Activated T-helper 1 cell treated with anti-CD3 and anti-CD28 coated beads, Interleukin-12 subunit alpha, Interleukin-12 subunit beta, Interleukin-2, Interleukin-4 antibody, amounts not matched to agents 30 ng/mL and 10 ng/mL and 1 ng/mL, durations not matched to agents 14 hours and 24 hours and 36 hours (primary cell): ENCODE results near the gene PPIC. TPM values are rescaled to one million over a fixed set of nuclear protein-coding genes. Genes with fewer than 3 reads are reported as not detected.

Experiments used
- DNase-seq: peaks from one replicate; pipeline ENCODE4 v3.0.0; 2021; ENCODE audit warnings: low spot score
- H3K27ac Mint-ChIP-seq: one replicate; pipeline ENCODE4 v1.8.0; 2021; ENCODE audit warnings: mild to moderate bottlenecking, mixed read lengths
- H3K27me3 Mint-ChIP-seq: one replicate; pipeline ENCODE4 v1.8.0; 2022; ENCODE audit warnings: mild to moderate bottlenecking, moderate library complexity, mixed read lengths; ENCODE audit not compliant: insufficient read depth
- H3K36me3 Mint-ChIP-seq: one replicate; pipeline ENCODE4 v1.8.0; 2021; ENCODE audit warnings: low read depth, mixed read lengths
- H3K4me1 Mint-ChIP-seq: one replicate; pipeline ENCODE4 v1.8.0; 2021; ENCODE audit warnings: low read depth, mixed read lengths
- H3K4me3 Mint-ChIP-seq: one replicate; pipeline ENCODE4 v1.8.0; 2021; ENCODE audit warnings: mild to moderate bottlenecking, moderate library complexity, mixed read lengths
- H3K9me3 Mint-ChIP-seq: one replicate; pipeline ENCODE4 v1.8.0; 2021; ENCODE audit warnings: mixed read lengths
- intact Hi-C: fragments of 100-400 bp; cut with micrococcal nuclease; formaldehyde crosslinking; loops from one replicate; pipeline ENCODE4 v1.15.1; 2024
- total RNA-seq: library from RNA; stranded (reverse); gene quantifications from 2 replicates; pipeline ENCODE4 v1.2.3, GENCODE V29; 2022

The PPIC gene
- total RNA-seq, 1 donor from 2014 or later, result not detected

DNA sequence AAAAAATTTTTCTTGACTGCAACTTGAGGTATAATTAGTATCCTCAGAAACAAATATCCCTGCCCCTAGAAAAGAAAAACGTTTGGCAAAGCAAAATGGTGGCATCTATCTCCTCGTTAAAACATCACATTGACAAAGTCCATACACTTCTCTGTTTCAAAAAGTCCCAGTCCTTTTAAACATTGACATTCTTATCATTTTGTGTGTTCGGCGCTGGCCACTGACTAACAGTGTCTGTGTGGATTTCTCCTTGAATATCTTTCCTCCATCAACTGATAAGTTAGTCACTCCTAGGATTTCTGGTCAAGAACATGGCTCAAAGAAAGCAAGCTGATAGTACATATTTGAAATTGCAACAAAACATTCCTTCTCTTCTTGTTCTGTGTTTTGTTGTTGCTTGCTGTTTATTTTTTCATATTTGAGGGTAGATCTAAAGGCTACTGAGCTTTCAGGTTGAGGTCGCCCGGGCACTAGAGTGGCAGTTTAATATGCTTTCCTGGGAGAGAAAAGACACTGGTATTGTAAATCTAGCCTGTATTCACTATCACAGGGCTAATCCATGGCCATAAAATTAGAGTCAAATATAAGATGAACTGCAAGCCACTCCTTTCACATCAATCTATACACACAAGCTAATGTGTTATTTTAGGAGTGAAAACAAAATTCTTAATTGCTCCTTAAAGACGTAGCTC, 8.5 kb upstream of the PPIC start:
- peaks cover 9% of the 10 kb centered on the region for H3K27me3 Mint-ChIP-seq
- no peaks in the 10 kb centered on the region for H3K9me3 Mint-ChIP-seq
- intact Hi-C loops, result no loop called here
- H3K4me3 Mint-ChIP-seq, result no peak overlapping the region
- no peak overlapping the region for H3K27ac Mint-ChIP-seq
- no peak for DNase-seq
- no peaks in the 10 kb centered on the region for H3K36me3 Mint-ChIP-seq
- H3K4me1 Mint-ChIP-seq, result no peaks in the 10 kb centered on the region

DNA sequence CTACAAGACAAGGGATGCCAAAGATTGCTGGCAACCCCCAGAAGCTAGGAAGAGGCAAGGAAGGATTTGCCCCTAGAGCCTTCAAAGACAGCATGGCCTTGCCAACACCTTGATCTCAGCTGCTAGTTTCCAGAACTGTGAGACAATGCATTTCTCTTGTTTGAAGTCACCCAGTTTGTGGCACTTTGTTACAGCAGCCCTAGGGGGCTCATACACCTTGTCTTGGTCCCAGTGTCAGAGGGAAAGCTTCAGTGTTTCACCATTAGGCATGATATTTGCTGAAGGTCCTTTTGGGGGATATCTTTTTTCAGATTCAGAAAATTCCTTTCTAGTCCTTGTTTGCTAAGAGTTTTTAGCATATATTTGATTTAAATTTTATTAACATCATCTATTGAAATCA, 3.1 kb upstream of the PPIC start:
- DNase-seq, result no peak
- no peak overlapping the region for H3K4me3 Mint-ChIP-seq
- no peaks in the 10 kb centered on the region for H3K36me3 Mint-ChIP-seq
- H3K9me3 Mint-ChIP-seq, result no peaks in the 10 kb centered on the region
- no peak overlapping the region for H3K27ac Mint-ChIP-seq
- intact Hi-C loops, result no loop called here
- H3K4me1 Mint-ChIP-seq, result peaks cover 5% of the 10 kb centered on the region
- peaks cover 40% of the 10 kb centered on the region for H3K27me3 Mint-ChIP-seq

DNA sequence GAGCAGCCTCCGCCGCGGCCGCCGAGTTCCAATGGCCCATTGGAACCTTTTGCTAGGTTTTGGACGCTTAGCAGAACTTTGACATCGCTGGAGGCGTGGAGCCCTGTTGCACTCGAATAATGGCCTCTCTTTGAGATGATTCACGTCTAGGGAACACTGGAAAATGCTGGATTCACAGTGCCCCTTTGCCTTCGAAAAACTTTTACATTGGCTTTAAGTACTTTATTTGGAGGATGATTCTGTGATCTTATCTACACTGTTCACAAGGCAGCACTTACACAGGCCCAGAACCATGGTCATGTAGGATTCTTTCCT, 536 bp upstream of the PPIC start:
- Mint-ChIP-seq H3K9me3 (no peaks in the 10 kb centered on the region), H3K4me3 (no peak overlapping the region), H3K36me3 (no peaks in the 10 kb centered on the region), H3K27me3 (peaks cover 39% of the 10 kb centered on the region), H3K4me1 (peaks cover 5% of the 10 kb centered on the region), H3K27ac (no peak overlapping the region)
- no peak for DNase-seq
- intact Hi-C loops, result loop anchor here (2.0 kb wide), 1 partner anchor 50 kb away; no protein-coding TSS in a partner anchor

DNA sequence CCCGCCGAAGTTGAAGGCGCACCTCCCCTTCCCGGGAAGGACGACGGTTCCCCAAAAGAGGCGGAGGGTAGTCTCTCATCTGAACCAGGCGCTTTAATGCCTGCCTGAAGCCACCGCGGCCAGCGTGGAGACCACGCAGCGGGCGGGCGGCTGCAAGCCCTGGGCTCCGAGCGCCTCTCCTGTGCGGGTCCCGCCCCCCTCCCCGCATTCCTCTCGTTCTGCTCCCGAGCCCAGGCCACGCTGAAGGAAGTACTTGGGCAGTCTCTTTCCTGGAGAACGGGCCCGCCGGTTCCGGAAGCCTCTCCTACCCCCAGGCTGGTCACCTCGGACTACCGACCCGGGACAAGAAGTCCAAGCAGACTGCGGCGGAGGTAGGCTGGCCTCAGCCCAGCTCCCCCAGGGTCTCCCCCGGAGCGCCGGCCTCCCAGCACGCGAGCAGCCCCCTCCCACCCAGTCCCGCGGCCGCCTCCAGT, 571 bp downstream of the PPIC start:
- H3K27me3 Mint-ChIP-seq, result peaks cover 39% of the 10 kb centered on the region
- intact Hi-C loops, result loop anchor here (2.0 kb wide), 1 partner anchor 51 kb away; no protein-coding TSS in a partner anchor
- no peaks in the 10 kb centered on the region for H3K36me3 Mint-ChIP-seq
- peaks cover 5% of the 10 kb centered on the region for H3K4me1 Mint-ChIP-seq
- DNase-seq, result no peak
- H3K4me3 Mint-ChIP-seq, result peak overlapping the region; percentile 35
- H3K27ac Mint-ChIP-seq, result no peak overlapping the region
- no peaks in the 10 kb centered on the region for H3K9me3 Mint-ChIP-seq

DNA sequence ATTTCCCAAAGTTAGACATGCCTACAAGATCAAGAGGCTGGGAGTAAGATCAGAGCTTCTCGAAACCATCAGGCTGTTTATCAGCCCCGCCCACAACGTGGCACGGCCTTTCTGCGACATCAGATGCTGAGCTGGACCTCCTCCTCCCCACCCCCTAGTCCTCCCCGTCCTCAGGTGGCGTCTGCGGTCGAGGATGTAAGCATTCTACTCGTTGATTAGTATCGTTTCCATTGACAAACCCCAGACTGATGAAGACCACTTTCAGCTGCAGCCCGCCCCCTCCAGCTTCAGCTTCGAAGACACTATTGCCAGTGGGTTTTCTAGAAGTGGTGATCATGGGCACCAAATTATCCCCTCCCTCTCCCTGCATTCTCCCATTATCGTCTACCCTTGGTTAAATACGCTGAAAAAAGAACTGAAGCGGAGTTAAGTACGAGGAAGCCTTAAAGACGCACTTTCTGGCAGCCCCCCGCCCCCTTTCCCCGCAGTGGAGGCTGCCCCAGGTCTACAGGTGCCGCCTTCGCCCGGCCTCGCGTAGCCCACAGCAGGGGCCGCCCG, 1.1 kb downstream of the PPIC start:
- peaks cover 5% of the 10 kb centered on the region for H3K4me1 Mint-ChIP-seq
- no peak for DNase-seq
- intact Hi-C loops, result no loop called here
- no peaks in the 10 kb centered on the region for H3K9me3 Mint-ChIP-seq
- H3K4me3 Mint-ChIP-seq, result peak overlapping the region; percentile 35
- no peak overlapping the region for H3K27ac Mint-ChIP-seq
- H3K36me3 Mint-ChIP-seq, result no peaks in the 10 kb centered on the region
- H3K27me3 Mint-ChIP-seq, result peaks cover 39% of the 10 kb centered on the region

DNA sequence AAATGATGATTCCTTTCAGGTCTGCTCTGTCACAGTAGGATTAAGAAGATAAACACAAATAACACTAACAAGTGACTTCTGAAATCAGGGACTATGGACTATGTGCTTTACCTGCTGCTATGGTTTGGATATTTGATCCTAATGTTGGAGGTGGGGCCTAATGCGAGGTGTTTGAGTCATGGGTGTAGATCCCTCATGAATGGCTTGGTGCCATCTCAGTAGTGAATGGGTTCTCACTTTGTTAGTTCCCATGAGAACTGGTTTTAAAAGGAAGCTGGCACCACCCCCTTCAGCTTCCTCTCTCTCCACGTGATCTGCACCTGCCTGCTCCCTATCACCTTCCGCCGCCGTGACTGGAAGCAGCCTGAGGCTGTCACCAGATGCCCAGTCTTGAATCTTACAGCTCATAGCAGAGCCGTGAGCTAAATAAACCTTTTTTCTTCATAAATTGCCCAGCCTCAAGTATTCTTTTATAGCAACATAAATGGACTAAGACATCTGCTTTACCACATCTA, 3.3 kb downstream of the PPIC start:
- Mint-ChIP-seq H3K27ac (no peak overlapping the region), H3K4me3 (no peak overlapping the region), H3K4me1 (peaks cover 5% of the 10 kb centered on the region), H3K9me3 (no peaks in the 10 kb centered on the region), H3K36me3 (no peaks in the 10 kb centered on the region), H3K27me3 (peaks cover 28% of the 10 kb centered on the region)
- intact Hi-C loops, result no loop called here
- no peak for DNase-seq

DNA sequence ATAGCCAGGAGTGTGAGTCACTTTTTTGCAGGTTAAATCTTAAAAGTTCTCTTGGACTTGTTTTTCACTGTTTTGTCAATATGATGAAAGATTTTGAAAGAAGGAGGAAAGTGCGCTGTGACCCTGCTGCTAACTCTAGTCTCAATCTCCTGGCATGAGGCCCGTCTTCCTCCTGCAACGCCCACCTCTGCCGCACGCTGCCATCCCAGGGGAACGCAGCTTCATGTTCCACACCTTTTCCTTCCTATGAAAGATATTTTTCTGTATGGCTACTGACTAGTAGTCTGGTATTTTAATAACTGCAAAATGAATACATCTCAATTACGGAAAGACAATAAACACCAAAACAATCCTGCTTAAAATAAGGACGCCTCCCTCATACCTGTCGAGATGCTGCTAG, 8.3 kb downstream of the PPIC start:
- intact Hi-C loops, result no loop called here
- DNase-seq, result no peak
- no peak overlapping the region for H3K27ac Mint-ChIP-seq
- H3K4me3 Mint-ChIP-seq, result no peak overlapping the region
- no peaks in the 10 kb centered on the region for H3K4me1 Mint-ChIP-seq
- no peaks in the 10 kb centered on the region for H3K27me3 Mint-ChIP-seq
- no peaks in the 10 kb centered on the region for H3K9me3 Mint-ChIP-seq
- H3K36me3 Mint-ChIP-seq, result no peaks in the 10 kb centered on the region

DNA sequence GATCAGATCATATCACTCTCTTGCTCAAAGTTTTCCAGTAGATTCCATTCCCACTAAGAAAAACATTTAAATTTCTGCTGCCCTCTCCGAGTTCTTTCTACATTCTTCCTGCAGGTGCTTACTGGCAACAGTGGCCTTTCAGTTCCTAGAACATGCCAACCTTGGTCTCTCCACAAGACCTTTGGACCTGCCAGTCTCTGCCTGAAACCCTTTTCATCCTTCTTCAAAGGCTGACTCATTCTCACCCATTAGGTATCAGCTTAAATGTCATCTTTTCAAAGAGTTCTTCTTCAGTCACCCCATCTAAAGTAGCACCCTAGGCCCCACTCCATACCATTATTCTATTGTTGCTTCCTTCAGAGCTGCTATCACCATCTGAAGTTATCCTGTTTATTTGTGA, 21.8 kb downstream of the PPIC start:
- no peak overlapping the region for H3K27ac Mint-ChIP-seq

DNA sequence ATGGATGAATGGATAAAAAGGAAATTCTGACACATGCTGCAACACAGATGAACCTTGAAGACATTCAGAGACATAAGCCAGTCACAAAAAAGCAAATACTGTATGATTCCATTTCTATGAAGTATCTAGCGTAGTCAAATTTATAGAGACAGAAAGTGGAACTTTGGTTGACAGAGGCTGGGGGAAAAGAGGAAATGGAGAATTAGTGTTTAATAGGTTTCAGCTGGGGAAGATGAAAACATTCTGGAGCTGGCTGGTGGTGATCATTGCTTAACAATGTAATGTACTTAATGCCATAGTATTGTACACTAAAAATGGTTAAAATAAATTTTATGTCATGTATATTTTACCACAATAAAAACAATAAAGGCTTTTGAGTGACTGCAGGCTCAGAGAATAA, 24.2 kb downstream of the PPIC start:
- H3K4me3 Mint-ChIP-seq, result no peak overlapping the region
- H3K27ac Mint-ChIP-seq, result no peak overlapping the region
- H3K36me3 Mint-ChIP-seq, result no peaks in the 10 kb centered on the region
- intact Hi-C loops, result no loop called here
- no peaks in the 10 kb centered on the region for H3K27me3 Mint-ChIP-seq
- DNase-seq, result no peak
- no peaks in the 10 kb centered on the region for H3K9me3 Mint-ChIP-seq
- no peaks in the 10 kb centered on the region for H3K4me1 Mint-ChIP-seq

More for the DNA sequence above, 21.8 kb downstream of the PPIC start:
- no peaks in the 10 kb centered on the region for H3K36me3 Mint-ChIP-seq
- no peaks in the 10 kb centered on the region for H3K4me1 Mint-ChIP-seq
- DNase-seq, result no peak
- no peaks in the 10 kb centered on the region for H3K9me3 Mint-ChIP-seq
- intact Hi-C loops, result no loop called here
- H3K4me3 Mint-ChIP-seq, result no peak overlapping the region
- H3K27me3 Mint-ChIP-seq, result no peaks in the 10 kb centered on the region

DNA sequence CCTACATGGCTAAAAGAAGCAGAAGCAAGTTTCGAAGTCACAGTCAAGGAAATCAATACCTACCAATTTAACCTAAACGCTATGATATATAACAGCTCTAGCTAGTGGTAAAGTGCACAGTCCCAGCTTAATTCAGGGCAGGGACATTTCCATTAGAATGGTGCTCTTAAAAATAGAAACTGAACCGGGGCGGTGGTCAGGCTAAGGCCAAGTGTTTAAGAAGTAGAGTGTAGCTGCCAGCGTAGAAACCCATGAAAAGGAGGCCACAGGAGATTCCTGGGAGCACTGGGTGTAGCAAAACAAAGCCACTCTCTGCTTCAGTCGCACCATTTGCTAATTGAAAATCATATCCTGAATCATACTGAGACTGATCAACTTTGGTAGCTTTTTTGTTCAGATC, 28.8 kb downstream of the PPIC start:
- intact Hi-C loops, result no loop called here
- DNase-seq, result no peak
- Mint-ChIP-seq H3K4me1 (no peaks in the 10 kb centered on the region), H3K9me3 (no peaks in the 10 kb centered on the region), H3K4me3 (no peak overlapping the region), H3K27me3 (no peaks in the 10 kb centered on the region), H3K27ac (no peak overlapping the region), H3K36me3 (no peaks in the 10 kb centered on the region)

DNA sequence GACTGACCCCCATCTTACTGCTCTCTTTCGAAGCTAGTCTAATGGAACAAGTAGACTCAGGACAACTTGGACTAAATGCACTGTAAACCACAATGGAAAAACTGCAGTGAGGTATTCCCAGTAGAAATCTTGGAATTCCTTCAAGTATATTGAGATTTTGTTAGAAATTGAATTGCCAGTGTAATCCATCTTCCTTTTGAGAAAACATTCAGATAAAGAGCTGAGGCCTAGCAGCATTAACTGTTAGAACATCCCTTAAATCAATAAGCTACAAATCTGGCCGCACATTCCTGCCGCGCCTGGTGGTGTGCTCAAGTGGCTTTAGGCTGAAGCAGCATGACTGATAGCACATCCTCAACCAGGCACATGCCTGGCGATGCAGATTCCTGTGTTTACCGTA, 29.3 kb downstream of the PPIC start:
- no peaks in the 10 kb centered on the region for H3K36me3 Mint-ChIP-seq
- H3K4me1 Mint-ChIP-seq, result no peaks in the 10 kb centered on the region
- H3K4me3 Mint-ChIP-seq, result no peak overlapping the region
- DNase-seq, result no peak
- intact Hi-C loops, result no loop called here
- H3K9me3 Mint-ChIP-seq, result no peaks in the 10 kb centered on the region
- no peaks in the 10 kb centered on the region for H3K27me3 Mint-ChIP-seq
- H3K27ac Mint-ChIP-seq, result no peak overlapping the region

DNA sequence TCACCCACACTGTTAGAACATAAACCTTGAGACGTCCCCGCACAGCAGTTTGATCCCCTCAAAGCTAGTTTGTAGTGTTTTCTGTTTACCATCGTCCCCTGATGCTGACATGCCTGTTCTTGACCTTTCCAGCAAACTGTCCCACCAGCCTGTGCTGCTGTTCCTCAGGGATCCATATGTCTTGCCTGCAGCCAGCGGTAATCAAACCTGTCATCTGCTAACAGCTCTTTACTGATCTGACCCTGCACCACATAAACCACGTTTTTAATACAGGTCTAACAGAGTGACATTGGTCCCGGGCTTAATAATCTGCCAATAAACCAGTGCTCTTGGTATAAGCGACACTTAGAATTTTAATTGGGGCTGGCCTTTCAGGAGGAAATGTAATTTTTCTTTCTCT, 34.7 kb downstream of the PPIC start:
- no peak for DNase-seq
- H3K27ac Mint-ChIP-seq, result no peak overlapping the region
- no peaks in the 10 kb centered on the region for H3K27me3 Mint-ChIP-seq
- intact Hi-C loops, result no loop called here
- H3K4me3 Mint-ChIP-seq, result no peak overlapping the region
- H3K4me1 Mint-ChIP-seq, result no peaks in the 10 kb centered on the region
- H3K9me3 Mint-ChIP-seq, result no peaks in the 10 kb centered on the region
- no peaks in the 10 kb centered on the region for H3K36me3 Mint-ChIP-seq

DNA sequence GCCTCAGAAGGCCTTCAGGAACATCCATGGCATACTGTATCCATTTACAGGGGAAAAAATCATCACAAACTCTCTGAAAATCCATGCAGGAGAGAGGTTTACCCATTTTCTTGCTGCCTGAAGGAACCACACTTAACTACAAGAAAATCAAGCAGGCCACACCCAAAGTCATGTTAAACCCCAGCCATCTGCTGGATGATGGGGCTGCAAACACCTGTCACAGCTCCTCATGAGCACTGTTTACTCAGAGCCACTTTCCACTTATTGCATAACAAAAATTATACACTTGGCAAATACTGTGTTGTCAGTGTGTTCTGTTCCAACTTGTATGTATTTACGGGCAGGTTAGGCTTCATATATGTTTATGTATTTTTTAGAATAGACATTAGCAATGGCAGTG, 35.8 kb downstream of the PPIC start:
- intact Hi-C loops, result no loop called here
- no peak overlapping the region for H3K27ac Mint-ChIP-seq

More for the DNA sequence above, 35.8 kb downstream of the PPIC start:
- Mint-ChIP-seq H3K36me3 (no peaks in the 10 kb centered on the region), H3K9me3 (no peaks in the 10 kb centered on the region), H3K4me1 (no peaks in the 10 kb centered on the region), H3K4me3 (no peak overlapping the region), H3K27me3 (no peaks in the 10 kb centered on the region)
- DNase-seq, result no peak
